Caco-2 (cell line): Measurements from ENCODE around the gene JARID2. TPM values are rescaled to one million over a fixed set of nuclear protein-coding genes. Genes with fewer than 3 reads are reported as not detected.

ENCODE experiments used
- BruUV-seq: library from RNA; stranded (reverse); fragments of 400-500 nt; replicated peaks from 2 replicates; lab custom pipeline; 2021; lab: Mats Ljungman, UMichigan
- CTCF ChIA-PET: fragments of 300-600 bp; sonication (Branson Sonifier 250); formaldehyde crosslinking; loops from one replicate; lab custom pipeline; 2022; ENCODE audit warnings: antibody characterized with exemption; lab: Charles Lee
- POLR2A ChIA-PET: fragments of 300-600 bp; sonication (Branson Sonifier 250); formaldehyde crosslinking; loops from one replicate; lab custom pipeline; 2022; ENCODE audit warnings: antibody characterized with exemption; lab: Charles Lee
- DNase-seq, 2 experiments: peaks; one replicate each; pipeline versions ENCODE4 v3.0.0 to v3.0.0-alpha.2; 2020 to 2022
- H3K27me3 ChIP-seq: replicated peaks from 2 replicates; pipeline ENCODE4 v1.6.0; 2011; ENCODE audit warnings: low read length; ENCODE audit not compliant: control insufficient read depth, insufficient read depth
- H3K36me3 ChIP-seq: 2 replicates; pipeline ENCODE4 v1.5.1; 2011; ENCODE audit warnings: low read length; ENCODE audit not compliant: control insufficient read depth, insufficient read depth
- H3K4me1 ChIP-seq: fragments of 250-450 bp; sonication (Bioruptor Pico); 2 replicates; pipeline ENCODE4 v1.5.1; 2020; ENCODE audit warnings: mild to moderate bottlenecking
- H3K4me3 ChIP-seq: 2 replicates; pipeline ENCODE4 v1.5.1; 2011; ENCODE audit warnings: low read depth, mild to moderate bottlenecking, control low read depth, low read length
- H3K9me3 ChIP-seq: fragments of 250-450 bp; sonication (Bioruptor Pico); 2 replicates; pipeline ENCODE4 v1.5.1; 2020; ENCODE audit warnings: mild to moderate bottlenecking, moderate library complexity
- H3K27ac Mint-ChIP-seq: one replicate; pipeline ENCODE4 v1.8.0; 2022; ENCODE audit warnings: mixed read lengths; ENCODE audit not compliant: unreplicated experiment
- H3K27me3 Mint-ChIP-seq: one replicate; pipeline ENCODE4 v1.8.0; 2022; ENCODE audit warnings: mixed read lengths; ENCODE audit not compliant: insufficient read depth, unreplicated experiment
- H3K36me3 Mint-ChIP-seq: one replicate; pipeline ENCODE4 v1.8.0; 2022; ENCODE audit warnings: mild to moderate bottlenecking, mixed read lengths; ENCODE audit not compliant: insufficient read depth, unreplicated experiment
- H3K4me1 Mint-ChIP-seq: one replicate; pipeline ENCODE4 v1.8.0; 2022; ENCODE audit warnings: low read depth, mixed read lengths; ENCODE audit not compliant: unreplicated experiment
- H3K4me3 Mint-ChIP-seq: one replicate; pipeline ENCODE4 v1.8.0; 2022; ENCODE audit warnings: mild to moderate bottlenecking, moderate library complexity, mixed read lengths; ENCODE audit not compliant: unreplicated experiment
- H3K9me3 Mint-ChIP-seq: one replicate; pipeline ENCODE4 v1.8.0; 2022; ENCODE audit warnings: mixed read lengths; ENCODE audit not compliant: unreplicated experiment
- intact Hi-C: fragments of 100-400 bp; cut with micrococcal nuclease; formaldehyde crosslinking; loops from one replicate; pipeline ENCODE4 v1.10.0; 2022; ENCODE audit not compliant: unreplicated experiment
- total RNA-seq: library from RNA; stranded (reverse); gene quantifications from 2 replicates; pipeline ENCODE4 v1.2.3, GENCODE V29; 2022
- TF ChIP-seq, protein P1 (sequence below), 2 experiments: fragments of 200-600 bp in 1 of 2; IDR thresholded peaks; 1 replicate in 1 of 2; 2 replicates in 1 of 2; pipeline versions ENCODE4 v1.5.1 to v1.8.0; 2011 to 2022; ENCODE audit warnings: antibody characterized with exemption in 1 of 2, control low read depth in 1 of 2, inconsistent platforms in 1 of 2, low read depth in 1 of 2, low read length in 1 of 2, mild to moderate bottlenecking in 1 of 2, moderate library complexity in 1 of 2; ENCODE audit not compliant: insufficient read depth in 1 of 2, severe bottlenecking in 1 of 2, unreplicated experiment in 1 of 2

JARID2 gene
- total RNA-seq, 1 experiment from 2014 or later: 18.3 TPM

DNA sequence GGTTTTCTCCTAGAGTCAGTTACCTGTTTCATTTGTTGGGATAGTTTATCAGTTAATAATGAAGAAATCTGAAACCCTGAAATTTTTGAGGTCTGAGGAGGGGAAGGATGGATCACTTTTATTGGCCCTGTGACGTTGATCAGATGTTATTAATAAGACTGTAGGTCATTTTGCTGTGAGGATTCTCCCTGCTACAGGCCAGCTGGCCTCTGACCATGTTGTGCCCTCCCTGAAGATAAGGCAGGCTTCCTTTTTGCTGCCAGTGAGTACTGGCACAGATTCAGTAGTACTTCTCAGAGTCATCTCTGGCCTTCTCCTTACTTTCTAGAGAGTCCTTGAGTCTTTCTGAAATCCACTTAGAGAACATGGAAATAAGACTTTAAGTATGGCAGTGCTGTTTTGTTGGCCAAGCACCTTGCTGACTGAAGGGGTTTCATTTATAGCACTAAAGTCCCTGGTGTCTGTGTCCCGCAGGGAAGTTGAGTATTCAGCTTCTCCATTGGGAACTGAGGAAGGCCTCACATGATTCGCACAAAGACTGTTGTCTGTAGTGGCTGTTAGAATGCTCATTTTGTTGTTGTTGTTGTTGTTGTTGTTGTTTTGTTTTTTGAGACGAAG, 214.3 kb downstream of the JARID2 start:
- no peaks in the 10 kb centered on the region for H3K9me3 ChIP-seq
- intact Hi-C loops: no loop called here
- Mint-ChIP-seq H3K4me3 (no peak overlapping the region), H3K36me3 (peaks cover 17% of the 10 kb centered on the region), H3K9me3 (no peaks in the 10 kb centered on the region), H3K4me1 (peaks cover 17% of the 10 kb centered on the region), H3K27ac (no peak overlapping the region), H3K27me3 (no peaks in the 10 kb centered on the region)
- BruUV-seq: no TSS peak
- ChIA-PET CTCF (no interaction called here), POLR2A (no interaction called here)
- no peaks in the 10 kb centered on the region for H3K27me3 ChIP-seq
- H3K4me3 ChIP-seq: no peak overlapping the region
- no peak for DNase-seq
- no peaks in the 10 kb centered on the region for H3K36me3 ChIP-seq
- peaks cover 24% of the 10 kb centered on the region for H3K4me1 ChIP-seq
- TF ChIP-seq, protein P1, sequence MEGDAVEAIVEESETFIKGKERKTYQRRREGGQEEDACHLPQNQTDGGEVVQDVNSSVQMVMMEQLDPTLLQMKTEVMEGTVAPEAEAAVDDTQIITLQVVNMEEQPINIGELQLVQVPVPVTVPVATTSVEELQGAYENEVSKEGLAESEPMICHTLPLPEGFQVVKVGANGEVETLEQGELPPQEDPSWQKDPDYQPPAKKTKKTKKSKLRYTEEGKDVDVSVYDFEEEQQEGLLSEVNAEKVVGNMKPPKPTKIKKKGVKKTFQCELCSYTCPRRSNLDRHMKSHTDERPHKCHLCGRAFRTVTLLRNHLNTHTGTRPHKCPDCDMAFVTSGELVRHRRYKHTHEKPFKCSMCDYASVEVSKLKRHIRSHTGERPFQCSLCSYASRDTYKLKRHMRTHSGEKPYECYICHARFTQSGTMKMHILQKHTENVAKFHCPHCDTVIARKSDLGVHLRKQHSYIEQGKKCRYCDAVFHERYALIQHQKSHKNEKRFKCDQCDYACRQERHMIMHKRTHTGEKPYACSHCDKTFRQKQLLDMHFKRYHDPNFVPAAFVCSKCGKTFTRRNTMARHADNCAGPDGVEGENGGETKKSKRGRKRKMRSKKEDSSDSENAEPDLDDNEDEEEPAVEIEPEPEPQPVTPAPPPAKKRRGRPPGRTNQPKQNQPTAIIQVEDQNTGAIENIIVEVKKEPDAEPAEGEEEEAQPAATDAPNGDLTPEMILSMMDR (IDR thresholded peaks at IDR 0.05; ENCODE audit: insufficient read depth in 1 of 2, low read depth in 1 of 2, low read length in 1 of 2, severe bottlenecking in 1 of 2, unreplicated experiment in 1 of 2): no peak

DNA sequence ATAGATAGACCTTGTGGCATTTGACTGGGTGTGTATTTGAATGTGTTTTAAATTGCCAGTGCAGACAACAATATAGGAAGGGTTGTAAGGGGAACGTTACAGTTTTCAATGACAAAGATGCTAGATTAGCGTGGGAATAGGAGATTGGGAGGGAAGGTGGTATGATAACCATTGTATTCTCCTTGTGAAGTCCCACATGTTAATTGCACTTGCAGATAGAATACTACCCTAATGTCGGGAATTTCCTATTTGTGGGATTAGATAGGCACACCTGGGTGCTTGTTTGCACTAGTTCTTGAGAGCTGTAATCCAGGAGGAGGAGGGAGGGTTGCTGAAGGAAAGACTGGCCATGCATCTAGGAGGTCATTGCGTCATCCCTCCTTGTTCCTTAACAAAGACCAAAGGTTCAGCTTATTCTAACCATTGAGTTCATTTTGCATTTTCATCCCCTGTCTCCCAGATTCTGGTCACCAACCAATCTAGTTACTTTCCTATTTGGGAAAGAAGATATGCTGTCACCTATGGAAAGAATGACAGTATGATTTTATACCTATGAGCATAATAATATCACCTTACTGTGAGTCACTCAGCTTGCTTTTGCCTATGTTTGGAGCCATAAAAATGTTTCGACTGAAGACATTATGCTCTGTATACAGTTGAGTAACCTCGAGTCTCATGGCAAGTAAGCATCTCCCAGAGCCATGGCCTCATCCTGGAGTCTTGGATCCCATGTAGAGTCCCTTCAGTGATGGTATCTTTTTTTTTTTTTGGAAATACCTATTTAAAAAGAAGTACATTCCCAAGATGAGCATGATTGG, 215.5 kb downstream of the JARID2 start:
- Mint-ChIP-seq H3K4me3 (no peak overlapping the region), H3K27me3 (no peaks in the 10 kb centered on the region), H3K27ac (no peak overlapping the region), H3K9me3 (no peaks in the 10 kb centered on the region), H3K36me3 (peaks cover 11% of the 10 kb centered on the region), H3K4me1 (peaks cover 7% of the 10 kb centered on the region)
- CTCF ChIA-PET: interaction anchor here (0.7 kb wide), 1 partner anchor 24 kb away, joined by 3 read pairs; no protein-coding TSS in a partner anchor
- H3K4me1 ChIP-seq: peaks cover 12% of the 10 kb centered on the region
- peak in 1 of 2 experiments; percentile 8 for DNase-seq
- BruUV-seq: no TSS peak
- no peaks in the 10 kb centered on the region for H3K27me3 ChIP-seq
- no peak overlapping the region for H3K4me3 ChIP-seq
- TF ChIP-seq, protein P1 (IDR thresholded peaks at IDR 0.05; ENCODE audit: insufficient read depth in 1 of 2, low read depth in 1 of 2, low read length in 1 of 2, severe bottlenecking in 1 of 2, unreplicated experiment in 1 of 2): no peak
- H3K9me3 ChIP-seq: no peaks in the 10 kb centered on the region
- no peaks in the 10 kb centered on the region for H3K36me3 ChIP-seq
- POLR2A ChIA-PET: no interaction called here
- intact Hi-C loops: no loop called here

DNA sequence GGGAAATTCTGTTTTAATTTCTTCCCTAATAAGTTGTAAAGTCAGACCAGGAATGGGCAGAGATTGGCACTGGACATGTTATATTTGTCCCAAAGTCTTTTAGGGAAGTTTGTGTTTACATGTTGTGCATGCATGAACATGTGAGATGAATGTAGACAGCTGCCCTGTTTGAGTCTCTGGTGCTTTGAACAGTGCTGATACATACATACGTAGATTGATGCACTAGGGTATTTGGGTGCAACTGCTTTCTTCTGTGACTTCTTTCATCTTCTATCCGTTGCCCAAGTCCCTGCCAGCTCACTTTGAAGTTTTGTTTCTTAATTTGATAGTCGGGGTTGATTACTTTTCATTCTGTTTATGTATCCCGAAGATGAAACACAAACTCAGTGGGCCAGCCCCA, 216.4 kb downstream of the JARID2 start:
- H3K27me3 Mint-ChIP-seq: no peaks in the 10 kb centered on the region
- H3K4me1 ChIP-seq: peaks cover 9% of the 10 kb centered on the region; the same call in 1 of the 2 replicates
- TF ChIP-seq, protein P1 (IDR thresholded peaks at IDR 0.05; ENCODE audit: insufficient read depth in 1 of 2, low read depth in 1 of 2, low read length in 1 of 2, severe bottlenecking in 1 of 2, unreplicated experiment in 1 of 2): no peak
- H3K36me3 ChIP-seq: no peaks in the 10 kb centered on the region
- intact Hi-C loops: no loop called here
- ChIA-PET CTCF (no interaction called here), POLR2A (no interaction called here)
- H3K36me3 Mint-ChIP-seq: peaks cover 7% of the 10 kb centered on the region
- BruUV-seq: no TSS peak
- H3K4me3 Mint-ChIP-seq: no peak overlapping the region
- H3K9me3 ChIP-seq: no peaks in the 10 kb centered on the region
- H3K4me1 Mint-ChIP-seq: peaks cover 3% of the 10 kb centered on the region
- H3K4me3 ChIP-seq: no peak overlapping the region
- DNase-seq: no peak
- no peaks in the 10 kb centered on the region for H3K27me3 ChIP-seq
- no peaks in the 10 kb centered on the region for H3K9me3 Mint-ChIP-seq
- H3K27ac Mint-ChIP-seq: no peak overlapping the region
